Skeletal muscle satellite cell (primary cell): ENCODE data around the gene FAM167B. TPM values are rescaled to one million over a fixed set of nuclear protein-coding genes. Genes with fewer than 3 reads are reported as not detected.

Experiments used
- H3K27me3 ChIP-seq: 2 replicates; pipeline ENCODE4 v1.7.0; 2013; ENCODE audit warnings: low read length; ENCODE audit not compliant: control insufficient read depth, insufficient read depth
- H3K36me3 ChIP-seq: 2 replicates; pipeline ENCODE4 v1.7.0; 2013; ENCODE audit warnings: mild to moderate bottlenecking, control low read depth, low read length; ENCODE audit not compliant: insufficient read depth
- H3K4me1 ChIP-seq: 2 replicates; pipeline ENCODE4 v1.7.0; 2013; ENCODE audit warnings: low read length; ENCODE audit not compliant: control insufficient read depth, insufficient read depth
- H3K4me2 ChIP-seq: 2 replicates; pipeline ENCODE4 v1.7.0; 2013; ENCODE audit warnings: mild to moderate bottlenecking, low read length
- H3K4me3 ChIP-seq: 2 replicates; pipeline ENCODE4 v1.7.0; 2013; ENCODE audit warnings: low read length
- H3K9ac ChIP-seq: 2 replicates; pipeline ENCODE4 v1.7.0; 2013; ENCODE audit warnings: mild to moderate bottlenecking, low read depth, low read length, moderate library complexity
- H3K9me3 ChIP-seq: replicated peaks from 2 replicates; pipeline ENCODE4 v1.7.0; 2013; ENCODE audit warnings: mild to moderate bottlenecking, control low read depth, low read length
- total RNA-seq: library from RNA; depleted of rRNA; stranded (reverse); fragments of >200 nt; gene quantifications from 2 replicates; pipeline ENCODE4 v1.2.3, GENCODE V29; 2012; rRNA removed

The FAM167B gene
- 0.44 TPM in 1 of 2 replicates, not detected in the other for total RNA-seq

- no peaks in the 10 kb centered on the region for H3K27me3 ChIP-seq
- H3K9ac ChIP-seq: no peak within 1 kb of the TSS
- H3K36me3 ChIP-seq: no peaks in the 10 kb centered on the region
- H3K4me2 ChIP-seq: no peak within 1 kb of the TSS
- H3K4me3 ChIP-seq: no peak within 1 kb of the TSS
- H3K4me1 ChIP-seq: peaks cover 20% of the 10 kb centered on the region
- H3K9me3 ChIP-seq: no peaks in the 10 kb centered on the region
These were observed at the start of gene FAM167B for GRCh38 chr1:32246888-32247273. Gene FAM167B, plus strand, starts transcription at chr1:32247222. Its CDS starts 200 bp downstream, at chr1:32247422.

GRCh38 chr1:32197837-32198236 is 49.2 kb upstream of the FAM167B start:
- peaks cover 61% of the 10 kb centered on the region for H3K36me3 ChIP-seq
- H3K9ac ChIP-seq: no peak overlapping the region
- no peak overlapping the region for H3K4me3 ChIP-seq
- H3K9me3 ChIP-seq: no peaks in the 10 kb centered on the region
- H3K4me2 ChIP-seq: no peak overlapping the region
- peaks cover 39% of the 10 kb centered on the region for H3K4me1 ChIP-seq
- H3K27me3 ChIP-seq: no peaks in the 10 kb centered on the region

- H3K4me2 ChIP-seq: no peak overlapping the region
- peaks cover 55% of the 10 kb centered on the region for H3K36me3 ChIP-seq
- H3K9me3 ChIP-seq: no peaks in the 10 kb centered on the region
- H3K4me3 ChIP-seq: no peak overlapping the region
- H3K27me3 ChIP-seq: no peaks in the 10 kb centered on the region
- peaks cover 39% of the 10 kb centered on the region for H3K4me1 ChIP-seq
- no peak overlapping the region for H3K9ac ChIP-seq
These were observed 48.6 kb upstream of the FAM167B start for GRCh38 chr1:32198237-32199042.

- H3K36me3 ChIP-seq: peaks cover 48% of the 10 kb centered on the region
- peaks cover 39% of the 10 kb centered on the region for H3K4me1 ChIP-seq
- H3K27me3 ChIP-seq: no peaks in the 10 kb centered on the region
- peak overlapping the region; percentile 97 for H3K4me2 ChIP-seq
- H3K9me3 ChIP-seq: no peaks in the 10 kb centered on the region
- no peak overlapping the region for H3K4me3 ChIP-seq
- H3K9ac ChIP-seq: no peak overlapping the region
These were observed 47.8 kb upstream of the FAM167B start for GRCh38 chr1:32199043-32199716.

GRCh38 chr1:32199717-32200072 is 47.3 kb upstream of the FAM167B start:
- Histone ChIP-seq H3K9me3 (no peaks in the 10 kb centered on the region), H3K4me2 (peak overlapping the region; percentile 97), H3K4me1 (peaks cover 39% of the 10 kb centered on the region), H3K27me3 (no peaks in the 10 kb centered on the region), H3K4me3 (peak overlapping the region; percentile 80), H3K9ac (peak overlapping the region; percentile 85), H3K36me3 (peaks cover 43% of the 10 kb centered on the region)

- Histone ChIP-seq H3K4me3 (peak within 1 kb of the TSS; percentile 80), H3K27me3 (no peaks in the 10 kb centered on the region), H3K9me3 (no peaks in the 10 kb centered on the region), H3K9ac (peak within 1 kb of the TSS; percentile 85), H3K36me3 (peaks cover 36% of the 10 kb centered on the region), H3K4me2 (peak within 1 kb of the TSS; percentile 97), H3K4me1 (peaks cover 39% of the 10 kb centered on the region)
These were observed 46.6 kb upstream of the FAM167B start, which contains the start of gene CCDC28B for GRCh38 chr1:32200226-32201010. Gene CCDC28B, plus strand, starts transcription at chr1:32200595. Its CDS starts 1,341 bp downstream, at chr1:32201936.

- H3K4me1 ChIP-seq: peaks cover 37% of the 10 kb centered on the region
- peaks cover 28% of the 10 kb centered on the region for H3K36me3 ChIP-seq
- H3K9me3 ChIP-seq: no peaks in the 10 kb centered on the region
- H3K4me2 ChIP-seq: peak overlapping the region; percentile 97
- peak overlapping the region; percentile 80 for H3K4me3 ChIP-seq
- peak overlapping the region; percentile 85 for H3K9ac ChIP-seq
- H3K27me3 ChIP-seq: no peaks in the 10 kb centered on the region
These were observed 45.8 kb upstream of the FAM167B start for GRCh38 chr1:32201011-32201855.

GRCh38 chr1:32204943-32205361 is 42.1 kb upstream of the FAM167B start:
- peak overlapping the region; percentile 95 for H3K4me2 ChIP-seq
- H3K4me1 ChIP-seq: peaks cover 30% of the 10 kb centered on the region
- H3K9ac ChIP-seq: peak overlapping the region; percentile 84
- H3K4me3 ChIP-seq: peak overlapping the region; percentile 78
- H3K36me3 ChIP-seq: no peaks in the 10 kb centered on the region
- H3K27me3 ChIP-seq: no peaks in the 10 kb centered on the region
- H3K9me3 ChIP-seq: no peaks in the 10 kb centered on the region

GRCh38 chr1:32205401-32206370 is 41.3 kb upstream of the FAM167B start, which contains the start of gene IQCC:
Gene IQCC, plus strand, starts transcription at chr1:32205671. Its CDS starts 11 bp downstream, at chr1:32205682.
- Histone ChIP-seq H3K4me1 (peaks cover 22% of the 10 kb centered on the region), H3K36me3 (no peaks in the 10 kb centered on the region), H3K27me3 (no peaks in the 10 kb centered on the region), H3K4me2 (peak within 1 kb of the TSS; percentile 95), H3K9ac (peak within 1 kb of the TSS; percentile 84), H3K4me3 (peak within 1 kb of the TSS; percentile 78), H3K9me3 (no peaks in the 10 kb centered on the region)

GRCh38 chr1:32208469-32208868 is 38.6 kb upstream of the FAM167B start:
- no peaks in the 10 kb centered on the region for H3K27me3 ChIP-seq
- no peak overlapping the region for H3K4me3 ChIP-seq
- H3K4me2 ChIP-seq: no peak overlapping the region
- H3K9ac ChIP-seq: no peak overlapping the region
- no peaks in the 10 kb centered on the region for H3K9me3 ChIP-seq
- peaks cover 7% of the 10 kb centered on the region for H3K36me3 ChIP-seq
- peaks cover 11% of the 10 kb centered on the region for H3K4me1 ChIP-seq
